Gastroesophageal sphincter (tissue), 3 donors: ENCODE results near the gene CELA3A.
"Not testable (repeated sequence)": the region's sequence is repeated elsewhere in the genome, so short reads cannot be mapped to it uniquely, and the experiment has no call there.

Experiments
- EP300 ChIP-seq: sonication (generic); formaldehyde crosslinking; IDR thresholded peaks from one replicate; pipeline ENCODE4 v1.6.1; 2017; ENCODE audit warnings: antibody characterized with exemption, mild to moderate bottlenecking
- POLR2AphosphoS5 ChIP-seq: sonication (generic); formaldehyde crosslinking; IDR thresholded peaks from one replicate; pipeline ENCODE4 v1.6.1; 2017; ENCODE audit warnings: antibody characterized with exemption
- TF ChIP-seq, protein P1 (sequence below), 4 experiments: fragments of 200-600 bp in 2 of 4; fragments of 450-650 bp in 2 of 4; sonication (generic) in 1 of 4; IDR thresholded peaks; one replicate each; pipeline ENCODE4 v1.5.1; 2017 to 2019; ENCODE audit warnings: antibody characterized with exemption in 4 of 4, mild to moderate bottlenecking in 2 of 4, moderate library complexity in 2 of 4

DNA sequence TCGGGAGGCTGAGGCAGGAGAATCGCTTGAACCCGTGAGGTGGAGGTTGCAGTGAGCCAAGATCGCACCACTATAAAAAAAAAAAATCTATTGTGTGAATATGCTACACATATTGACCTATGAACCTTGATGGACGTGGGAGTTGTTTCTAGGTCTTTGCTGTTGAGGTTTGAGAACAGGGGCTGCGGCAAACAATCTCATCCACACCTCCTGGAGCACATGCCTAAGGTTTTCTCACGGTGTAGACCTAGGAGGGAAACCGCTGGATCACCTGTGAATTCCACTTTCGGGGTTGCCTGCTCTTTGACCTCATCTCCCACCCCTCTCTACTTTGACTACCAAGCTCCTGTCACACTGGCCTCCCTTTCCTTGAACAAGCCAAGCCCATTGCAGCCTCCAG lies 26.2 kb upstream of the CELA3A start:
- TF ChIP-seq EP300, POLR2AphosphoS5: not testable (repeated sequence)
- TF ChIP-seq, protein P1, sequence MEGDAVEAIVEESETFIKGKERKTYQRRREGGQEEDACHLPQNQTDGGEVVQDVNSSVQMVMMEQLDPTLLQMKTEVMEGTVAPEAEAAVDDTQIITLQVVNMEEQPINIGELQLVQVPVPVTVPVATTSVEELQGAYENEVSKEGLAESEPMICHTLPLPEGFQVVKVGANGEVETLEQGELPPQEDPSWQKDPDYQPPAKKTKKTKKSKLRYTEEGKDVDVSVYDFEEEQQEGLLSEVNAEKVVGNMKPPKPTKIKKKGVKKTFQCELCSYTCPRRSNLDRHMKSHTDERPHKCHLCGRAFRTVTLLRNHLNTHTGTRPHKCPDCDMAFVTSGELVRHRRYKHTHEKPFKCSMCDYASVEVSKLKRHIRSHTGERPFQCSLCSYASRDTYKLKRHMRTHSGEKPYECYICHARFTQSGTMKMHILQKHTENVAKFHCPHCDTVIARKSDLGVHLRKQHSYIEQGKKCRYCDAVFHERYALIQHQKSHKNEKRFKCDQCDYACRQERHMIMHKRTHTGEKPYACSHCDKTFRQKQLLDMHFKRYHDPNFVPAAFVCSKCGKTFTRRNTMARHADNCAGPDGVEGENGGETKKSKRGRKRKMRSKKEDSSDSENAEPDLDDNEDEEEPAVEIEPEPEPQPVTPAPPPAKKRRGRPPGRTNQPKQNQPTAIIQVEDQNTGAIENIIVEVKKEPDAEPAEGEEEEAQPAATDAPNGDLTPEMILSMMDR (IDR thresholded peaks at IDR 0.05) = not testable (repeated sequence)
